Right renal pelvis (tissue), 4 donors: ENCODE measurements around the gene FGF9. TPM values are rescaled to one million over a fixed set of nuclear protein-coding genes. Genes with fewer than 3 reads are reported as not detected.
A peak's percentile ranks its signal among the peaks of the same experiment; 100 is the strongest.

ENCODE experiments used
- DNase-seq, 4 donors: peaks; one replicate each; pipeline ENCODE4 v3.0.0-alpha.2; 2013; ENCODE audit warnings: low read depth in 4 of 4, low spot score in 3 of 4, missing footprints in 1 of 4
- polyA plus RNA-seq, 4 donors: library from polyadenylated mRNA; unstranded; fragments of 120-200 nt; gene quantifications; one replicate each; pipeline ENCODE4 v1.2.1, GENCODE V29; 2013; ENCODE audit not compliant: insufficient read length in 4 of 4

The FGF9 gene
- polyA plus RNA-seq, 4 donors, result 15.5 to 22.5 (median 19.1) TPM

DNA sequence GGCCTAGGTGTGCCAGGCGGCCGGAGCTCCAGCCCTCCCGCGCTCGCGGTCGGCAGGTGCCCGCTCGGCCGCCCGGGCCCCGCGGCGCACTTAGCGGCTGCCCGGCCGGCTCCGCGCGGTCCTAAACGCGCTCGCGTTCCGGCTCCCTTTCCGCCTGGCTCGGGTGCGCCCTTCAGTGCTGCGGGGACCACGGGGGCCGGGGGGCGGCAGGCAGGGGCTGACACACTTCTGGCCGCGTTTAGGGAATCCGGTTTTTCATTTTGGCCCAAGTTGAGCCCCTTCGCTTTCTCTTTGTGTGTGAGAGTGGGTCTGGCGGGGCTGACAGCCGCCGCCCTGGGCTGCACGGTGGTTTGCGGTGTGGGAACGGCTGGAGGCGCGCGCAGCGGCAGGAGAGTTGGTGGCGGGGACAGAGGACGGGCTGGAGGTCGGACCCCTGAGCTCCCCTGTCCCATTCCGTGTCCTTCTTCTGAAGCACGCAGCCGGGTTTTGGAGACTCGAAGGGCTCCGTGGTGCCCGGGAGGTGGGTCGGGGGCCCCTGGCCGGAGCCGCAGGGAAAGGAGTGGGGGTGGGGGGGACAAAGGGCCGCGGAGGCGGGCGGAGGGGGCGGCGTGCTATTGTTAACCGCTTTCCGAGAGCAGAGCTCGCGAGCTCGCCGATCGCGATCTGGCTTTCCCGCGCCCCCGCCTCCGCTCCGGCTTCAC is 3.1 kb downstream of the FGF9 start:
- DNase-seq, result peak in 1 of 4 donors; percentile 28

DNA sequence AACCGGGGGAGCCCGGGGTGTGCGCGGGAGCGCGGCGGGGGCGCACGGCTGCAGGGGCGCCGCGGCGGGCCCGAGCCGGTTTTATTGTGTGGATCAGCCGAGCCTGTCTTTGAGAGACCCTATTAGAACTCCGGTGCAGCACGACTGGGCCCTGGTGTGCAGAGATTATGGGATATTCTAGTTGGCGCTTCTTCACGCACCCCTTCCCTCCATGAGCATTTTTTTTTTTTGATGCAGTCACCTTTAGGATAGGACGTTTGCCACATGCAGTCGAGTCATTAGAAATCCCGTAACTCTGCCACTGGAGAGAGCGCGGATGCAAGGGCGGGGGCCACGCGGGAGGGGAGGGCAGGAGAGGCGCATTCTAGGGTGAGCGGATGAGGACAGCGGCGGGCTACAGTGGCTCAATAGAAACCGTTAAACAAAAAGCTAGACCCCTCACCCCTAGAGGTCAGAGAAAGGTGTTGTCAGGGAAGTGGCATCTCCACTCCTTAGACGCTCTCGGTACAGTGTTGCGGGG is 3.7 kb downstream of the FGF9 start:
- peak in 1 of 4 donors; percentile 12 for DNase-seq

DNA sequence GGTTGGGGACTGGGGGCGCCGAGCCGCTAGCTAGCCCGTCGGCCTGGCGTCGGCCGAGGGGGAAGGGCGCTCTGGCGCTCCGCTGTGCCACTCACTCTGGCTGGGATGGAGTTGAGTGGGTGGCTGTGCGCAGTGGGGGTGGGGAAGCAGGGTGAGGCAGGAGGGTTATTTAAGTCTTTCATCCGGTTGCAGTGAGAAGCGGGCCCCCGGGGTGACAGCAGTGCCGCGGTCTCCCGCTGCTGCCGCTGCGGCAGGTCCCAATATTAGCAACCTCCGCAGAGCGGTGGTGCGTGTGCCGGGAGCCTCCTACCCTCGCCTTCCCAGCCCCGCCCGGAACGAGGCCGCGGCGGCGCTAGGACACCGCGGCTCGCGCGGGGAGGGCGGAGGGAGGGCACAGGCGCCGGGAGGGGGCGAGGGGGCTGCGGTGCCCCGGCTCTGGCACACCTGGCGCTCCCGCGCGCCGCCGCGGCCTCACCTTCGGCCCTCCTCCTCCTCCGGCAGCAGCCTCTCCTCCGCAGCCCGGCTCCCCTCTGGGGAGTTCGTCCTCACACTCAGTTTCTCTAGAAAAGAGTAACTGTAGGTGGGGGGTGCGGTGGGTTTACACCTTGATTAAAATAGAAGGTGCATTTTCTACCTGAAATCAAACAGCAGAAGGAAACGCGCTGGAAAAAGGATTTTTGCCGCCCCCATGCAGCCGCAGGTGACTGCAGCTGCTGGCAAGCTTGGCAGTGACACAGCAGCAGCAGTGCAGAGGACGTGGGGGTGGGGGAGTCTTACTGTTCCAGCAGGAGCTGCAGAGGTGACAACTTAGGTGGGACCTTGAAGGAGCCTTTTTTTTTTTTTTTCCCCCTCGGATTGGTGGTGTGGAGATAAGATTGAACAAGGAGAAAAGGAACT is 4.5 kb downstream of the FGF9 start:
- peak in 1 of 4 donors; percentile 7 for DNase-seq

DNA sequence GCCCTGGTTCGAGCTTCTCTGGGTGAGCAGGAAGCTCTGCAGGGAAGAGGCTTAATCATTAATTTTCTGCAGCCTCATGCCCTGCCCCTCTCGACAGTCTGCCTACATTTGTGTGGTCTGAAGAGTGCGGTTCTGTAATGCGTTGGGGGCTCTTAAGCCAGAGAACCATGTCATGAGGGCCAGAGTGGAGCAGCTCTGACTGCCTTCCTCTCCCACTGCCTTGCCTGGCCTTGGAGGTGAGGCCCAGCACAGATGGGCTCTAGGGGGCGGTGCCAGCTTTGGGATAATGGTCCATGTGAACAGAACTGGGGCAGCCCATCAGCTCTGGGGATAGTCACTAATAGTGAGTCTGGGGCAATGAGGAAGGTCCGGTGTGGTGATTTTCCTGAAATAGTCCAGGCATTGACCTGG is 5.7 kb downstream of the FGF9 start:
- peak in 1 of 4 donors; percentile 4 for DNase-seq

DNA sequence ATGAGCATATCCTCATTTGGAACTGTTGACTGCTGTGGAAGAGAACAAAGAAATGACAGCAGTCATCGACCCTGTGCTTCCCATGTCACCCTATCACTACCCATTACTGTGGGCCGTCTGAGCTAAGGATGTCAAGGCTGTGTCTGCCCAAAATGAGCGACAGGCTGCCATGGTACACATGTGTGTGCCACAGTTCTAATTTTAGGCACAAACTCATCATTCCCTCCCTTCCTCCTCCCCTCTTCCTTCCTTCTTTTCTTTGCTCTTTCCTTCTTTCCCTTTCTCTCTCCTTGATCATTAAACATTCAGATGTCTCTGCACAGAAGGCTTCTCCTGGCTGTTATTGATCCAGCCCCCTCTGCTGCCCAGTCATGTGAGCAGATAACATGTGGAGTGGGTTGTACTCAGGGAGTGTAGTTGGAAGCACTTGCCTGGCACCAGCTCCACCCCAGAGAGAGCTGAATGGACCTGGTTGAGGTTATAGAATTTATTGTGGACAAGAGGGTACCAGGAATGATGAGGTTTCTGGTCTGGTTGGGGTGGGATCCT is 6.3 kb downstream of the FGF9 start:
- no peak for DNase-seq

DNA sequence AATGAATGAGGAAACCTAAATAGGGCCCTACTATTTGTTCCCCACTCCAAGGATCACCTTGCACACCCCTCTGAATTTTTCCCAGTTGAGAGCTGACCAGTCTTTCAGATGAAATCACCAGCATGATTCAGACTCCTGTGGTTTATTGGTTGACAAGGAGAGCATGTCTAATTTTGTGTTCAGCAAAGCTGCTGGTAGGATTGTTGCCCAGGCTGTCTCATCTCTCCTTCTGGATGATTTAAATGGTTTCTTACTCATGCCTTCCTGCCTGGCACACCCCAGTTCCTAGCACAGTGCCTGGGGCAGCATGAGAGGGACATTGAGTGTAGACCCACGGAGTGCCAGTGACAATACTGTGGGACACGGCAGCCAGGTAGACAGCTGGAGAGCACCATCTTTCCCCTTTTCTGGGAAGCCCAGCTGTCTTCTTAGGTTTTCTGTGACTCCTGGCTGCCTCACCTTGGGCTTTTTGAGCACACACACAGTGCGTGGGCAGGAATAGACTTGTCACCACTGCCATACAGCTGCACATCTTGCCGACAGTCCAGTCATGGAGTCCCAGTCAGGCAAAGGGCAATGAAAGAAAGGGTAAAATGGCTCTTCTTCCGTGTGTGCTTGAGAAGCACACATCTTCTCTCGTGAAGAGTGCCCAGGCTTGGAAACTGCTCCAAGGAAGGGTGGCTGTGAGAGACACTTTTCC is 12.3 kb downstream of the FGF9 start:
- no peak for DNase-seq

DNA sequence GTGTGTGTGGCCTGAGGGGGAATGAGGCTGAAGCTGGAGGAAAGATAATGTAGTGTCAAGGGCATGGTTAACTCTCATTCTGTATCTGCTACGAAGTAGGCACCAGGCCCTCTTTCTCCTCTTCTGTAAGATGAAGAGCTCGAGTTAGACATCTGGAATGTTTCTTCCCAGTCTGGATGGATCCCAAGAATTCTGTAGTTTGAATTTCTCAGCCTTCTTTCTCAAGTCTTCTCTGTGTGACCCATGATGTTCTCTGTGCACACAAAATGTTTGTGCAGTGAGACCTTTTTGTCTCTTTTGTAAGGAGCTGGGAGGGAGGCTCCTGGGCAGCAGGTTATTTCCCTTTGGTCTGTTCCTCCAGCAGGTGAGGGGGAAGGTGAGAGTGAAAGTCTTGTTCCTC is 13.7 kb downstream of the FGF9 start:
- no peak for DNase-seq

DNA sequence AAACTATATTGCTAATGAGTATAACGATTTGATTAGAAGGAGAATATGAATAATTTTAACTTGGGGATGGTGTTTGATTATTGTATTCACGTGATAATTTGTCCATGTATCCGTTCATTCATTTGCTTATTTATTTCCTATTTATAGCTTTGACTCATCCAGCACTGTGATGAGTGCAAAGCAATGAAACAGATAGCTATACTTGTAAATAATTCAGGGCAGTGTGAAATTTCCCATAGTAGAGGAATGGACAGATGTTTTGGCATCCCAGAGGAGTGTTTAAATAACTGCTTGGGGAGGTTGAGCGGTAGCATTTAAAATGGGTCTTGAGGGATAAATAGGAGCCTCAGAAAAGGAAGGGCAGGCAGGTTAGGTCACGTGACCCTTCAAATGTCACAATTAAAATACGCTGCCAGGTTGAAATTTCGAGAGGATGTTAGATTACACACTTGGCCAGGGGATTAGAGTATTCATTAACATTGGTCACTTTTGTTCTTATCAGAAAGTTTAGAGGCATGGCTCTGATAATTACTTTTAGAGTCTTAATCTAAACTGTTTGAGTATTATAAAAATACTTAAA is 14.7 kb downstream of the FGF9 start:
- DNase-seq, result no peak

DNA sequence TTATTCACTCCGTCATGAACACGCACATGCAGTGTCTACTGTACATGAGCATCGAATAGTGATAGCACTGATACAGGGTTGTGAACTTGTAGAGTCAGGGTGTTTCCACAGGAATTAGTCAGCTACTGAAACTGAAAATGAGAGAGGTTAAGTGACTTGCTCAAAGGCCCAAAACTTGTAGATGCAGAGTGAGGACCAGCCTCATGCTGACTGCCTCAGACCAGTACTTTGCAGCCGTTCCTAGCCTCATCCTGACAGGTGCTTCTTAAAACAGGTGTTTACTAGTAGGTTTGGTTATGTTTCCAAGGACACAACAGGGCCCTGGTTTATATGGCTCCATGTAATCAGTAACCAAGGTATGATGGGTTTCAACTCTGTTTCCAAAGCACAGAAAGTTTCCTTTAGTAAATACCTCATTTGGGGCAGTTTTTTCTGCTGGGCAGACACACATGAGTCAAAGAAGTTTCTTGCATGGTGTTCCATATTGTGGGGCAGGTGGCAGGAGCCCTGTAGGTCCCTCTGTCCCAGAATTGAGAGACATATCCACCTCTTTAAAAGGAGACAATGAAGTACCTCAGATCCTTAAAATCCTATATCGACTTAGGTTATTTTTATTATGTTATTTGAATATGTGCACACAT is 16.0 kb downstream of the FGF9 start:
- DNase-seq, result no peak

DNA sequence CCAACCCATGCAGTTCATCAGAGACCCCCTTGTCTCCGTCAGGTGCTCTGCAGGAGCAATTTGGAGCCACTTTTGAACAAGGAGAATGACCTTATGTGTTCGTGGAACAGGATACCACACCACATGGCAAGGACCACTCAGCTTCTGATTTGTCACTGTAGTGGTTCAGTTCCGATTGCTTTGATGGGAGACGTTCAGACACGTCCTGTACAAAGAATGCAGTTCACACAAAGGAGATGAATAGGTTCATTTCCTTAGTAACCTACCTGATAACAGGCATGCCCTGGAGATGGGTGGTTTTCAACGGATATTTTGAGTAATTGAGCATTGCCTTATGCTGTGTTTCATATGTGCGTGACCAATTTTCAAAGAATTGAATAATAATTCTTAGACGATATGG is 17.2 kb downstream of the FGF9 start:
- no peak for DNase-seq

DNA sequence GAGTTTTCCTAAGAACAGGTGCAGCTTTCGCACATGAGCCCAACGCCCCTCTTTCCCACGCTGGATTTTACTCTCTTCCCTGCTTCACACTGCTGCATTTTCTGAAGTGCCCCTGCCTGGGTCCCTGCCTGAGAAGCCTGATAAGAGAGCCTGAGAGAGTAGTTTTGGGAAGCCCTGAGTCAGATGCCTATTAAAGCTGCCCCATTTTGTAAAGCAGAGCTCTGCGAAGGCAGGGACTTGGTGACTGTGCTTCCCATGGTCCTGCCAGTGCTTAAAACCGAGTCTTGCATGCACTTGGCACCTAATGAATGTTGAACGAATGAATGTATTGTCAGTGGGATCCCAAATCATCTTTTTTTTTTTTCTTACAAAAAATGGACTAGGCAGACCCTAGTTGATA is 18.2 kb downstream of the FGF9 start:
- DNase-seq, result no peak

DNA sequence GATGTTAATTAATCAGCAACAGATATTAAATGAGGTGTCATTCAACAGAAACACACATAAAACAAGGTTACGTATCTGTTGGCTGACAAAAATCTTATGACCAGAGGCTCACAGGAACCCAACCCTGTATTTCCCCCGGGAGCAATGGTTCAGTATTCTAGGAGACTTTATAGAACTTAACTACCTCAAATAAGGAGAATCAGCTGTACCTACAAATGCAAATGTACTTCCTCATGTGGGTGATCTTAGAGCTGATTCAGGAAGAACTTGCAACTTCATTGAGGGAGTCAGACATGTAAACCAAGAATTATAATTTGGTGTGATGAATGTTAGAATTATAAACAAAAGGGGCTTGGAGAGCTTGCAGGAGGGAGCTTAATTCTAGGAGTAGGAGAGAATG is 20.1 kb downstream of the FGF9 start:
- DNase-seq, result no peak

DNA sequence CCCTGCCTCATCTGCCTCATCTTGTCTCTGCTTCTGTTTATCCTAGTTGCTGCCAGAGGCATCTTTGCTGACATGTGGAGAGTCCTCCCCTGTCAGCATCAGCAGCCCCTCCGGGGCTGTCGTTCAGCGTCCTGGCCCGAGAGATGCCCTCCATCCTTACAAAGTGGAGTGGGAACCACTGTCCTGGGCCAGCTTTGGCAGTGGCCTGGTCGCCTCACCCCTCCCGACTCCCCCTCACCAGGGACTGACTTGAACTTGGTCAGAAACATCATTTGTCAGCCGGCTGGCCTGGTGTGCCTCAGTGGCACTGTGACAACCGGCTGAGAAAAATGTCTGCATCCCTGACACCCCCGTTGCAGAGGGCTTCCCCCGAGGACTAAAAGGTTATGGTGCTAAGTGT is 20.6 kb downstream of the FGF9 start:
- no peak for DNase-seq

DNA sequence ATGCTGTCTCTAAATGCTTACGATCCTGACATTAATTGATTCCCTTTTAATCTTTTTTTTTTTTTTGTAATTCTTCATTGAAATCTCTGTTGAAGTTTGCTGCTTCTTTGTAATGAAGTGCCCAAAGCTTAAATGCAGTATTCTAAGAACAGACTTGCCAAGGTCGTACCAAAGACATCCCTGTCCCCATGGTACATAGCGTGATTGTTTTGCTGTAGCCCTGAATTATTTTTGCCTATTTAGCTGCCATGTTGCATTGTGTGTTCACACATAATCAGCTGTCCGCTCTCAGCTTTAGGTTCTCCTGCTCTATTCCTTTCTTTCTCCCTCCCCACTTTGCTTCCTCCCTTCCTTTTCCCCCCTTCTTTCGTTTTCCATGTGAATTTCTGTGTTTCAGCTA is 21.1 kb downstream of the FGF9 start:
- DNase-seq, result no peak

DNA sequence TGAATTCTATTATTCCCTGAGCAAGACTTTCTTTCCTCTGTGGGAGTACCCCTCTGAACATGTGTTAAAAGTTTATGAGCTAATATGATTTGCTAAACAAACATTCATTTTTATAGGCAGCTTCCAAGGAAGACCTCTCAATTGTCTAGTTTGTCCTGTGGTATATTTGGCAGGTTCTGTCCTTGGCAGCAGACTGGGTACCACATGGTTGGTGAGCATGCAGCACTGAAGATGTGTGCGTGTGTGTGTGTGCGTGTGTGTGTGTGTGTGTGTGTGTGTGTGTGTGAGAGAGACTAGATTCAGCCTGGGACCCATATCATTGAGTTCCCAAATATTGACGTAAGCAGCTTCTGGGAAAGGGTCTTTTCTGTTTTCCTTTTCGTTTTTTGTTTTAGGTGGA is 24.0 kb downstream of the FGF9 start:
- DNase-seq, result no peak

DNA sequence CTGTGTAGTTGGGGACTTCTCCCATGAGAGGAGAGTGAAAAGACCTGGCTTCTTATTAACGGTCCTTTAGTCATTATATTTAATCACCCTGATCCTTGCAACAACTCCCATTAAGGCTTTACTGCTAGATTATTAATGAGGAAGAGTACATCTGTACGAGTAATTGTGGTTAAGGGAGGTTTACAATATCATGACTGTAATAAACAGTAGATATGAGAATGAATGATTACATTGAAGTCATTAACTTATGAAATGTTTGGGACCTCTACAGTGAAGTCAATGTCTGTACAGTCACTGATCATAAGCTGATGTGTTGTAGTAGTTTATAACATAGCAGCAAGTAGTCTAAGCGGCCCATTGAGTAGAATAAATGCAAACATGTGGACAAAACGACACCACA is 24.7 kb downstream of the FGF9 start:
- no peak for DNase-seq

DNA sequence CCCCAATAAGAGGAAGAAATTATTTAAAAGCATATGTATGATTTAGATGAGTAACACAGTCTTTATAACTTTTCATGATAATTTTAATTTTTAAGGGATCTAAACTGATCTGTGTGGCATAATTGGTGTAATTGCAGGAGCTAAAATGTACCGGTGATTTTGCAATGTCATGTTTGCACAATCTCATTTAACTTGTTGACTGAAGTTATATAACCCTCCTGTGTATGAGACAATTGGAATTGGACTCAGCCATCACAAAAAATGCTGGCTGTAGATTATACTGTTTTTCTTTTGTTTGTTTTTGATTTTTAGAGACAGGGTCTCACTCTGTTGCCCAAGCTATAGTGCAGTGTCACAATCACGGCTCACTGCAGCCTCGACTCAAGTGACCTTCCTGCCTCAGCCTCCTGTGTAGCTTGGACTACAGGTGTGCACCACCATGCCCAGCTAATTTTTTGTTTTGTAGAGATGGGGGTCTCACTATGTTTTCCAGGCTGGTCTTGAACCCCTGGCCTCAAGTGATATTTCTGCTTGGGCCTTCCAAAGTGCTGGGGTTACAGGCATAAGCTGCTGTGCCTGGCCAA is 26.1 kb downstream of the FGF9 start:
- DNase-seq, result no peak

DNA sequence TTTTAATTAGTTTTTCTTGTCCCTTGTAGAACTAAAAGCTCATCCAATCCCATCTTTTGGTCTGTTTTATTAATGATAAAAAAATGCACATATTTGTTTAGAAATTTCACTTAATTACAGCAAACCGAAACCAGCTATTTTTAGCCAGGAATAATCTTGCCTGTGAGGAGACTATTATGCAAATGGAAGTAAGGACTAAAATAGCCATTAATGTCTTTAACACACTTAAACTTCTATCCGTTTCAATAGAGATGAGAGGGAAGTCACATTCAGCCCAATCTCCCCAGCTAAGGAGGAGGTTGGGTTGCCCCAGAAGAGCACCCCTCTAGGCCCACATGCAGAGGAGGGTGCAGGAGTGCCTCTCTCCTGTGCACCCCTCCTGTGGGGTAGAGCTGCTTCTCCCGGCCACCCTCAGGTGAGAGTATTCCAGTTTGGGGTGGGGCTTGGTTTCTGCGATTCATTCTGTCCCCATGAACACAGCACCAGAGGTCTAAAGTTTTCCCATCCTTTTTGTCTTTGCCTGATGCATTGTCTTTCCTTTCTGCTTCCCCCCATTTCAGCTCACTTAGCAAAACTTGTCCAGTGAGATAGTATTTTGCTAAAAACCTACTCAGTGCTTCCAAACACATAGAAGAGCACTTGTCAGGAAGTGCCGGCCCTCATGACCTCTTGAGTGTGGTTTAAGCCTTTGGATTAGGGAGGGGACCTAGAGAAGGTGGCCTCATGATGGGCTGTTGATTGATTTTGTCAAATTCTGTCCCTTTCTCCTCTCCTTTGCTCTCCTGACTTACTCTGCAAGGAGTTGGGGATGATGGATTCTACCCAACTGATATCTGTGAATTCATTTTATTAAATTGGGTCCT is 28.2 kb downstream of the FGF9 start:
- no peak for DNase-seq

DNA sequence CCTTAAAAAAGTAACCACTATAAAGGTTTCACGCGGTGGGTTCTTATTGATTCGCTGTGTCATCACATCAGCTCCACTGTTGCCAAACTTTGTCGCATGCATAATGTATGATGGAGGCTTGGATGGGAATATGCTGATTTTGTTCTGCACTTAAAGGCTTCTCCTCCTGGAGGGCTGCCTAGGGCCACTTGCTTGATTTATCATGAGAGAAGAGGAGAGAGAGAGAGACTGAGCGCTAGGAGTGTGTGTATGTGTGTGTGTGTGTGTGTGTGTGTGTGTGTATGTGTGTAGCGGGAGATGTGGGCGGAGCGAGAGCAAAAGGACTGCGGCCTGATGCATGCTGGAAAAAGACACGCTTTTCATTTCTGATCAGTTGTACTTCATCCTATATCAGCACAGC is 30.6 kb downstream of the FGF9 start:
- no peak for DNase-seq
